Retina (tissue), 1 donor: ENCODE measurements around the gene RAB35.

ENCODE experiments used
- DNase-seq: peaks from one replicate; pipeline ENCODE4 v3.0.0-alpha.2; 2016

The RAB35 gene

DNA sequence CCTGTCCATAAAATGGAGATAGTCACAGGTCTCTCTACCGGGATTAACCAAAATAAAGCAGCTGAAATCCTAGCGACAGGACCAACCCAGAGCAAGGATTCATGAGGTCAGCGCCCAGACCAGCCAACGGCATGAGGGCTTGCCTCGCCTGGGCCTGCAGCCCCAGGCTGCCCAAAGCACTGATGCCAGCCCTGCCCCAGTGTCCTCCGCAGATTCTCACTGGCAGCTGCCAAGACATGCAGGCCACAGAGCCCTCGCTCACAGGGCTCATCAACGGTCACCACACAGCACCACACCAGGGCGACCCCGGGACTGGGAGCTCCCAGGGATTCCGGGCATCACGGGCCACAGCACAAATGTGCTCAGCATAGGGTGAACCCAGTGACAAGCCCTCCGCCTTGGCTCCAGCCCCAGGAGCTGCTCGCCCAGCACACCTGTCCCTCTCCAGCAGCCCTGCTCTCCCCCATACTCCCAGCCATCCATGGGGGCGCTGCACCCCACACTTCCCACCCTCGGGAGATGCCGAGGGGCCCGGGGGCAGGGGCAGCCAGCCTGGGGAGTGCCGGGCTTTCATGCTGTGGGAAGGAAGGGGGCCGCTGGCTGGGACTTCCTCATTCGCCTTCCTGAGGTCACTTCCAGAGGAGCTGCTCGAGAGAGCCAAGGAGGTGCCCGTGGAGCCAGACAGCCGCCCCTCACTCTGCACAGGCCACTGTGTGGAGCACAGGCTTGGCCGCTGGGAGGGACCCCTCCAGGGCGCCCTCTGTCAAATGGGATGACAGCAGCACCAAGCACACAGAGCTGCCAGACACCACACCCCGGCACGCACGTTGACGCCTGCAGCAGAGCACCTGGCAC, 14.1 kb downstream of the RAB35 start:
- no peak for DNase-seq

DNA sequence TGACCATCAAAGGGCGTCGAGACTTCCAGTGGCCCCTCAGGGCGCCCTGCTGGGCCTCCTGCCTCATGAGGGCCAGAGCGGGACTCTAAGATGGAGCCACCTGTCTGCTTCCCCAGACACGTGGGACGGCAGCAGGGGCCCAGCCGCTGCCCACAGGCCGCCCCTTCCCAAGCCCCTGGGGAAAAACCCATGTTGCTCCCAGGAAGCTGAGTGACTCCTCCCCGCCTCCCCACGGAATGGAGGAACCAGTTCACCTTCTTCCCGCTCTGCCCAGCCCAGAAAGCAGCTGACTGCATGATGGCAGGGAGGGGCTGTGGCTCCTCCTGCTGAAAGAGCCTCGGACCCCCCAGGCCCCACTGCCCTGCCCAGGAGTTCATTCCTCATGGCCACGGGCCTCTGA, 14.9 kb downstream of the RAB35 start:
- no peak for DNase-seq

DNA sequence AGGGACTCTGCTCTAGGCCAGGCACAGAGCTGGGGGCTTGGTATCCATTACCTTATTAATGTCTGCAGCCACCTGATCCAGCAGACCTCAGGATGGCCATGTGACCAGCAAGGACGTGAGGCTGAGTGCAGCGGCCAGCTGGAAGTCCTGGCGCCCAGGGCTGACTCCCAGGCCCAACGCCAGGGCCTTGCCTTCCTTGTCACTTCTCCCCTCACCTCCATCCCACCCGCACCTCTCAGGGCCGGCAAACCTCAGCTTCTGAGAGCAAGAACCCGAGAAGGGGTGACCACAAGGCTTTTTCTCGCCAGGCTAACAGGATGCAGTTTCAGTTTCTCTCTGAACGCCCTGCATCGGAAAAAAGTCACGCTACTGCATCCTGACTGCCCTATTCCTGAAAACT, 15.4 kb downstream of the RAB35 start:
- DNase-seq = no peak

DNA sequence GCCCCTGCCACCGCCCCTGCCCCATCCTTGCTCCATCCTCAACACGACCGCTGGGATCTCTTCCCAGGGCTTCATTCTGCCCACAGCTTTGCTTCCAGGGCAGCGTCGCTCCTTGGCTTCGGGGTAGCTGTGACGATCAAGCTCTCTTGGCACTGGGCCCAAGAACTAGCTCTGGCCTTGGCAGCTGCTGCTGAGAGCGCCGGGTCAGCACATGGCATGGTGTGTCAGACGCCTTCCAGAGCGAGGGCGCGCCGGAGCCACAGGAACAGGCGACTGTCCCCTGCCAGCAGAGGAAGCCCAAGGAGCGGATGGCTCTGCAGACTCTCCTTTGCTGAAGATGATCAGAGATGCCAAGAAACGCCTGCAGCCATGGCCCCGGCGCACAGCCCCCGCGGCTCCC, 15.9 kb downstream of the RAB35 start:
- no peak for DNase-seq

DNA sequence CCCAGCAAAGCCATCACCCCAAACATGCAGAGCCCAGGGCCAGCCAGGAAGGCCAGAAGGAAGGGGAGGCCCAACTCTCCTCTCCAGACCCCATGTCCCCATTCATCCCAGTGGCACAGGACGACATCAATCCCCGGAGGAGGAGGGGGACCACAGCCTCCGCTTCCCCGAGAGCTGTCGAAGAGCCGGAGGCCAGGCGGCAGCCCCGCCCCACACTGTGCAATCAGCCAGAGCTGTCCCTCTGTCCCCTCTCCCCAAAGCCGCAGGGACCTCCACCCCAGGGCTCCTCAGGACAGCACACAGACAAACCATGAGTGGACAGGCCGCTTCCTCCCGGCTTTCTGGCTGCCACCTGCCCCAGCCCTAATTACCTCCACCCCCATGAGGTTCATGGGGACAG, 16.8 kb downstream of the RAB35 start:
- no peak for DNase-seq

DNA sequence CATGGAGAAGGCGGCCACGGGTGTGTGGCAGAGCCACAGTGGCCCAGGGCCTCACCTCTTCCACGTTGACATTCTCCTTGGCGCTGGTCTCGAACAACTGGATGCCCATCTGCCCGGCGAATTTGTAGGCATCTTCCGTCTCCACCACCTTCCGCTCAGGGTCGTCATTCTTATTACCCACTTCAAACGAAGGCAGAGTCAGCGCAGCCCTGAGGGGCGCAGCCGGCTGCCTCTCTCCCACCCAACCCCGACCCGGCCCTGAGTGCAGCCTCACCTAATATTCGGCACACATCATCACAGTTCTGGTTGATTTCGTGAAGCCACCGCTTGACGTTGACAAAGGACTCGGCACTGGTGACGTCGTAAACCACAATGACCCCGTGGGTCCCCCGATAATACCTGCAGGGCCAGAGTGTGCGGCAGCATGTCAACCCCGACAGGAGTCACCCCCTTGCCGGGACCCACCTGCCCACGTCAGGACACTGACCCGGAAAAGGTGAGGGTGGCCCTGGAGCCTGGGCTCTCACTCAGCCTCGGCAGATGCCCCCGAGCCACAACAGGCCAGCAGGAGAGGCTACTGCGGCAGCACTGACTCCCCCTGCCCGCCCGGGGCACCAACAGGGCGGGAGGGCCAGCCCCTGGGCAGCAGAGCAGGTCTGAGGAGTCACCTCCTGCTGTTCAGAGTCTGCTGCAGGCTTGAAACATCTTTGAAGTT, 17.6 kb downstream of the RAB35 start:
- DNase-seq = no peak

DNA sequence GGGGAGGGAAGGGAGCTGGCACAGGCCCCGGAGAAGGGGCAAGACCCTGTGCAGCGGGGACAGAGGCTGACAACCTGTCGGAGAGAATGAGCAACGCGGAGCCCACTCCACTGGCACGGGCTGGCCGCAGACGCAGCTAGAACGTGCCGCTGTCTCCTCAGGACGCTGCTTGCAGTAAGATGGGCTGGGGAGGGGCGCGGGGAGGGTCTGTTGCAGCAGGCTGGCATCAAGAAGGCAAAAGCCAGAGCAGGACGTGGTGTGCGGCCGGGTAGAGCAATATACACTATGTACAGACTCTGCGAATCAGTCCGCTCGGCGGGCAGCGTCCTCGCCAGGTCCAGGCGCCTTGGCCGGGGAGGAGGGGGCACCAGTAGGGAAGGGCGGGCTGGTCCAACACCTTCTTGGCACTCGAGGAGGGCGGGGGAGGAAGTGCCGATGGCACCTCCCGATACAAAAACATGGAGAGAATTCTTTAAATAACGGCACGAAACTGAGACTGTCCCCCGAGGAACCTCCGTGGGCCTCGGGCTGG, 19.8 kb downstream of the RAB35 start:
- no peak for DNase-seq

DNA sequence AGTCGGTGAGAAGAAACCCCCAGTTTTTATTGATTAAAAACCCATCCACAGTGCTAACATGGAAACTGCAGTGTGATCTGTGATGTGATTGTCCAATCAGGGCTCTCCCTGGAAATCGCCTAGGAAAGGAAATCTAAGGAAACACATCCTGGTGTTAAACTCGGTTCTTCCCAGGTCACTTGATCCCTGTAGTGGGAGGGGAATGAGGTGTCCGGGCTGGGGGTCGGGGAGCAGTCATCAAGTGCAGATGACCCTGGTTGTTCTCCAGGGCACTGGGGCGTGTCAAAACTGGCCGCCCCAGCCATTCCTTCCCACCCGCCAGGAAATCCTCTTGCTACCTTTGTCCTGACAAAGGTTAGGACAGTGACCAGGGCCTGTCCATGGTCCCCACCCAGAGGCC, 20.8 kb downstream of the RAB35 start:
- DNase-seq = no peak

DNA sequence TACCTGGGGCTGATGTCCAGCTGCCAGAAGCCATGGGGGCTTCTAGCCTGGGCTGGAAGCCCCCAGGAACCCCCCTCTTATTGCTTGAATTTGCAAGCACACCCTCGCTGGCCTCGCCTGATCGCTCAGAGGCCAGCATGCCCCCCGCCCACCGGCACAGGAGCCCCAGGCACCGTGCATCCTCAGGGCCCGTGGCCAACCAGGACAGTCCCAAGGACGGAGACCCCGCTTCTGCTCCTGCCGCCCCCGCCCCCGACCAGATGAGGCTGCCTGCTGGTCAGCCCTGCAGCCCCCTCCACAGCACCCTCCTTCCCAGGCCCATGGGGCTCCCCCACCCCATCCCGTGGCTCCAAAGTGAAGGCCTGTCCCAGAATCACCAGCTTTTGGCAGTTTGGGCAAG, 21.2 kb downstream of the RAB35 start:
- no peak for DNase-seq

DNA sequence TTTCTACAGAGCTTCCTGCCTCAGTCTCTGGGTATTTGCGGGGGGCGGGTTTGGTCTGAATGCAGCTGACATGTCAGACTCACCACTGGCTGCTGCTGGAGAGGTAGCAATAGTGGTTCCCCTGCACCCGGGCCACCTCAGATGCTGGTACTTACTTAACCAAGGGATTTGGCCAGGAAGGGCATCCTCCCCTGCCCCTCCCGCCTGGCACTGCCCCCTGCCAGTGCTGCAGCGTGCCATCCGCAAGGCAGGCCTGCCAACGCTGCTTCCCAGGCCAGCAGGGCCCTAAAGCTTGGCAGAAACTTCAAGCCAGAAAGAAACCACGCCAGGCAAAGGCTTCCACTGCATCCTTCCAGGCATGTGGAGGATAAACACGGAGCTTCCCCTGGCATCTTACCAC, 22.1 kb downstream of the RAB35 start:
- DNase-seq = no peak

DNA sequence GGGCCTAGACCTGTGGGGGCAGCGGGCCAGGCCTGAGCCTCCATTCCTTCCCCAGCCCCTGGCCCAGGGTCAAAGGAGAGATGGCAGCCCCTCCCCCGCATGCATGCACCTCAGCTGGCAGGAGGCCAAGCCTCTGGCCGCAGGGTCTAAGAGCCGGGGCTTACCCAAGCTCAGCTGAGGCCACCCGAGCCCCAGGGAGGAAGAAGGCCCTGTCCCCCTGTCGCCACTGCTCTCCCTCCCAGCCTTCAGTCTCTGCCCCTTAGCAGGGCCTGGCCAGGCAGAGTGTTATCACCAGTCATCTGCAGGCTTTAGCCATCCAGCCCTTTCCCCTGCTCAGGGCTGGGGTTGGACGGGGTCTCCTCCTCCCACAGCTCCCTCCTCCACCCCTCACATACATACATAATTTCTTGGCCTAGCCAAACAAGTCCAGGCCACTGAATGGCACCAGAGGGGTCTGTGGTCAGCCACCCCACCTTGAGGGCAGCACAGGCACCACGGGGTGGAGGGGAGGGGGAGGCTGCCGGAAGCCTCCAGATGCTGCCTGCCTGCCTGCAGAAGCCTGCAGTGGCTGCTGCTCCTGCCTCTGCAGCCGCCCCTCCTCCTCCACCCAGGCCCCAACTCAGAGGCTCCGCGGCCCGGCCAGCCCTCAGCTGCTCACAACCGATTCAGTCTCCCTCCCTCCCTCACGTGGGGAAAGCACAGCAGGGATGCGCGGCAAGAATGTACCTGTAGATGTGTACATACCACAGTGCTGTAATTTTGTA, 22.8 kb downstream of the RAB35 start:
- DNase-seq = peak; percentile 80

DNA sequence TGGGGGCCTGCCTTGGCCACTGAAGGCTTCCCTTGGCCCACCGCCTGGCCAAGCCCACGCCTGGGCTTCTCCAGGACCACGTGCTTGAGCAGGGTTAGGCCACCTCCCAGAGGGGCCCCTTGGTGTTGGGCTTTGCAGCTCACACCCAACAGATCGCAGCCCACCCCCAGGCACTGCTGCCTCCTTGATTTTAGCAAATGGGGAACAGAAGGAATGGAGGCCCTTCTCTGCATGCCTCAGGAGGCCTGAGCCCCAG, 23.3 kb downstream of the RAB35 start:
- DNase-seq = no peak

DNA sequence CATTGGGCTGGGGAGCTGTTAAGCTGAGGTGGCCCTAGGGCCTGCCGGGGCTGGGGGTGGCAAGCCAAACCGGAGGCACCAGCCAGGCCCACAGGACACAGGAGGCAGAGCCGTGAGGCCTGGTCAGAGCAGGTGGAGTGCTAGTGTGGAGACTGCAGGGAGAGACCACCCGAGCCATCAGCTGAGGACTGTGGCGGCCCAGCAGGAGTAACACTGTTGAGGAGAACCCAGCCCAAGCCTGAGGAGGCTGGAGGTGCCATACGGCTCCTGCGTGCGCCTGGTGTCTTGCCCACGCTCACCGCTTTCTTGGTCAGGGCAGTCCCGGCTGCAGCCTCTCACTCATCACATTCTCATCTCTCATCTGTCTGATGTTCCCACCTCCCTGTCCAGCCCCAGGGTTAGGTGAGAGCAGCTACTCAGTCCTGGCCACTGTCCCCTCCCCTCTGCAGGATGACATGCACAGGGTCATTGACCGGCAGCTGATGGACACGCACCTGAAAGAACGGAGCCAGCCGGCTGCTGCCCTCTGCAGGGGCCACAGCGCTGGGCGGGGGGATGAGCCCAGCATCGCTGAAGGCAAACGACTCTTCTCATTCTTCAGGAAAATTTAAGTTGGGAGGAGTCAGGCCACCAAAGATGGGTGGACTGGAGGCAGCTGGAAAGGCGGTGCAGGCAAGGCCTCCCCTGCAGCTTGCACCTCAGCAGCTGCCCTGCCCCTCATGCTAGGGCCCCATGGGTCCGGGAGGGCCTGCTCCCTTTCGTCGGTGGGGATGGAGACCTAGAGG, 23.8 kb downstream of the RAB35 start:
- DNase-seq = peak; percentile 30

DNA sequence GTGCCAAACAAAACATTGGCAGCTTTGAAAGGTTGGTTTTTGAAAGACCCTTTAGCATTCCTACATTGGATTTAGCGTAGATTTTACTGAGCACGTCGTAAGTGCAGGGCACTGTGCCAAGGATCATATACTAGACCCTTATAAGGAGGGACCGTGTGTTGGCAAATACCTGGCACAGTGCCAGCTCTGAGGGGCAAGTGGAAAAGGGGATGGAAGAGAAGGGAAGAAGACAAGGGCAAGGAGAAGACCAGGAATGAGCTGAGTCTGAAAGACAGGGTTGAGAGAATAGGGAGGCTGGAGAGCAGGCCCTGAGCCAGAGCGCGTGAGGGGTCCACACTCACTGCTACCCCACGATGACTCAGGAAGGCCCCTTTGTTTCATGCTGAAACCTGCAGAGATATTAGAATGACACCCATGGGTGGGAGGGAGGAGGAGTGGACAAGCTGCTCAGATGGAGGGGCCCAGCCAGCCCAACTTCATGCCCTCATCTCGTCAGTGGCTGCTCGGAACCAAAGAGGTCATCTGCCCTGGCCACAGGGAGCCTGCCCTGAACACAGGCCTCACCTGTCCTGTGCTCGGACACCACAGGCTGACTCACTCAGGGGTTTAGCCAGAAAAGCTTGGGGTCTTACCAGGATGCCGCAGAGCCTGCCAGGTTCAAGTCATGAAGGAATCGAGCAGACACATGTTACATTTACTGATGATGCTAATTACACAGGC, 25.0 kb downstream of the RAB35 start:
- no peak for DNase-seq

DNA sequence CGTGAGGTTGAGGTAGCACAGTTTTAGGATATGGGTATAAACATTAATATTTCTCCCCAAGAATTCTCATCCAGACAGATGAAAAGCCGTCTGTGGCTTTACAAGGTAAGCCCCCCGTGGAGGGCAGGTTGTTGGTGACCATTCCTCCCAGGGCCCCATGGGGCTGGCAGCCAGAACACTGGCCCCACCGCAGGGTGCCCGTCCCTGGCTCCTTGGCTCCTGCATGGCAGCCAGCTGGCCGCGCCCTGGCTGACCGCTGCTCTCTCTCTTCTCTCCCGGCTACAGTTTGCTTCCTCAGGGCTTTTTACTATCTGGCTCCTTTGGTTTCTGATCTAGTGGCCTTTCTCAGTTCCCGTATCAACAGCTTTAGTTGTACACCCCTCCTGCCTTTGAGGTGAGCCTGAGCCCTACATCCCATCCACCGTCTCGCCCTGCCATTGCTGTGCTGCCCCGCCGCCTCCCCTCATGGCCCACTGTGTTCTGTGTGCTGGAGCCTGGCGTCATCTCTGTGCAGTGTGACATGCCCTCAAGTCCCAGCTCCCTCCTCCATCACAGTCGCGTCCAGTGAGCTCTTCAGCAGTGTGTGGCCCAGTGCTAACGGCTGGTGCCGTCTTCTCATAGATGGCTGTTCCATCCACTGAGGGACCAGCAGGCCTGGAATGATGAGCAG, 25.8 kb downstream of the RAB35 start:
- DNase-seq = no peak

DNA sequence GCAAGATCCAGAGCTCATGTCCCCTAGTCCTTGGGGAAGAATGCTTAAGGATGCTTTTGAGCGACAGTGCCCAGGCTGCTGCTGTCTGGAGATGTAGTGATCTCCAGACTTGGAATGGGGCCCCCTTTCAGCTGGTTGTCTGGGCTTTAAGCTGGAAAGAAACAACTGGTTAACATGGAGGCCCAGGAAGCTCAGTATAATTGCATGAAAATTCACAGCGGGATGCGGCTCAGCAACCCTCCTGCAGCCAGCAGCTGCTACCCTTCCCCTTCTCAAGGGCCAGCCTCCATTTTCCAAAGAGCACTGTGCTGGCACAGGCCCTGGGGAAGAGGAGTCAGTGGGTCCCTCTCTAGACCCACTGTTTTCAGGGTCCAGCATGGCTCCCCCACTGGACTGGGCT, 26.3 kb downstream of the RAB35 start:
- no peak for DNase-seq

DNA sequence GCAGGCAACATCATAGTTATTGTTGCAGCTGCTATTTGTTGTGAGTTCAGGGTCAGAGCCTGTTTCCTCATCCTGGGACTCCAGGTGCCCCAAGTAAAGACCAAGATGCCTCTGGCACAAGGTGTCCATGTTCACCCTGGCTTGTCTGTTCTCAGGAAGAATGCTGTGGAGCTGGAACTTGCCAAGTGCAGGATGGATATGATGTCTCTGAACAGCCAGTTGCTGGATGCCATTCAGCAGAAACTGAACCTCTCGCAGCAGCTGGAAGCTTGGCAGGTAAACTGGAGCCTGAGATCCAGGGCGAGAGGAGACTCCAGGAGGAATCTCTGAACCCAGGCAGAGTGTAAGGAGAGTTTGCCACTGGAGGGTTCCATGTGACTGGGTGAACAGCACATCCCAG, 26.8 kb downstream of the RAB35 start:
- DNase-seq = no peak

DNA sequence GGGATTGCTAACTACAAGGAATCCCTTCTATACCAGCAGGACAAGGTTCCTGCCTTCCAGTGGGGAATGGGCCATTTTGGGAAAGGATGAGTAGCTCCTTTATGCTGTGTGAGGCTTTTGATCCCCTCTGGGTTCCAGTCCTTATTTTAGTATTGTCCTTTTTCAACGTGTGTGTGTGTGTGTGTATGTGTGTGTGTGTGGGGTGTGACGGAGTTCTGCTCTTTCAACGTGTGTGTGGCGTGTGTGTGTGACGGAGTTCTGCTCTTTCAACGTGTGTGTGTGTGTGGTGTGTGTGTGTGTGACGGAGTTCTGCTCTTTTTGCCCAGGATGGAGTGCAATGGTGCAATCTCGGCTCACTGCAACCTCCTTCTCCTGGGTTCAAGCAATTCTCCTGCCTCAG, 27.4 kb downstream of the RAB35 start:
- no peak for DNase-seq

DNA sequence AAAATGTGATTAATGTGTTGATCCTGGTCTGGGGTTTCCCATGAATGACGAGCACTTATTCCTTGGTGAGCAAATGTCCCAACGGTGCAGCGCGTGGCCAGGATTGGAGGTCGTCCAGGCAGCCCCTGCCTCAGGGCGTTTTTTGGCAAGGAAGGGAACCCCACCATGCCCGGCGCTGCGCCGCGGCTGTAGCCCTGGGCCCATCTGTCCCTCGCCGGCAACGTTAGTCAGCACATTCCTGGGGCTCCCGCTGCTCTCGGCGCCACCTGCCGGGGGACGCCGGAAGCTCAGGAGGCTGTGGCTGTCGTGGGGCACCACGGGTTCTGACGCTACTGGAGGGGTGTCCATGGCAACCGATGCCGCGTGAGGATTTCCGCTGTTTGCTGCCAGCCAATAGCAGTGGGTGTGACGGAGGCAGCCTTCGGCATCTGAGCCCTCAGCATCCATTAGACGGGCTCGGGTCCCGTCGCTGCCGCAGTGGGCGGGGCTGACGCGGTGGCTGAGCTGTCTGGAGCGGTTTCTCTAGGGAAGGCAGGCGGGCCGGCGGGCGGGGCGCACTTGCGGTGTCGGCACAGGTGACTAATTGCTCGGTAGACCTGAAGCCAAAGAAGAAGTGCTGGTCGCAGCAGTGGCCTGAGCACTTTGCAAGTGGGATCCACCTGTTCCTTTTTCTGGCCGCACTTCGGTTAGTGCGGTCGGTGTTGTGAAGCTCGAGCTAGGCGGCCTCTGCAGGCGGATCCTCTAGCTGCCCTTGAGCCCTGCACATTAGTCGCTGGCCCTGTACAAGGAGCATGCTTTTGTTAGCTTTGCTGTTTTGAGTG, 29.5 kb downstream of the RAB35 start:
- peak; percentile 99 for DNase-seq

DNA sequence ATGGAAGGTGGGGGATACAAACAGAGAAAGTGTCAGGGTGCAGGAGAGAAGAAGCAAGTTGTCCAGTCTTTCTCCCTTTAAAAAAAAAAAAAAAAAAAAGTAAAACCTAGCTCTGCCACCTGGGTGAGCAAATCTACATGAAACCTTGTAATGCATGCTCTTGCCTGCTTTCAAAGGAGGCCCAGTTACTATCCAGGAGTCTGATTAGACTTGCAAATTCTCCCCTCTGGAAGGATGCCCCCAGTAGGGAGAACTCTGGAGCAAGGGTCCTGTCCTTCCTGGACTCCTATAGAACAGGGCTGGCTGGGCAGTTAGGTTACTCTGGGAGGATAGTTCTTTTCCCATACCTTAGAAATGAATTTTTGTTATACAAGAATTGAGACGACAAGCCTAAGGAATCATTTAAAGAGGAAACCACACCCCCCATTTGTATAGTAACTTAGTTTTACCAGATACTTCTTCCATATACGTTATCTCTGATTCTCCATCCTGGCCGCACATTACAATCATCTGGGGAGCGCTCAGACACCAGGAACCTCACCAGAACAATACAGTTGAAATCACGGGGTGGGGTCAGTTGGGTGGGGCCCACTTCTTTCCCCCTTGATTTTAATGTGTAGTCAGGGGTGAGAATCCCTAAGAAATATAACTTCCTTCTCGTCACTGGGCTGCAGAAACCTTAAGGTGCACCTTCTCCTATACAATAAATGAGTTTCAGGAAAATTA, 30.5 kb downstream of the RAB35 start:
- DNase-seq = no peak
